Stimulated activated naive B cell treated with anti-CD40 and anti-IgM and Interleukin-4, amounts not matched to agents 10 μg/mL and 1 μg/mL and 100 μg/mL, for 72 hours (primary cell): ENCODE measurements around the gene CCDC9B.

Experiments used
- ATAC-seq, 2 donors: fragments of 150-1000 bp; cut with Tn5 transposase; replicated peaks; 2 replicates each; pipeline ENCODE4 v1.10.0; 2021; ENCODE audit warnings: moderate library complexity in 1 of 2
- DNase-seq: peaks from one replicate; pipeline ENCODE4 v3.0.0; 2021
- H3K27ac Mint-ChIP-seq: one replicate; pipeline ENCODE4 v1.8.0; 2022; ENCODE audit warnings: mild to moderate bottlenecking, mixed read lengths
- H3K27me3 Mint-ChIP-seq, 2 donors: one replicate each; pipeline ENCODE4 v1.8.0; 2022; ENCODE audit warnings: mixed read lengths in 2 of 2
- H3K36me3 Mint-ChIP-seq, 2 donors: one replicate each; pipeline ENCODE4 v1.8.0; 2022; ENCODE audit warnings: mixed read lengths in 2 of 2, mild to moderate bottlenecking in 1 of 2
- H3K4me1 Mint-ChIP-seq, 2 donors: one replicate each; pipeline ENCODE4 v1.8.0; 2022; ENCODE audit warnings: mixed read lengths in 2 of 2, mild to moderate bottlenecking in 1 of 2
- H3K4me3 Mint-ChIP-seq, 2 donors: one replicate each; pipeline ENCODE4 v1.8.0; 2022; ENCODE audit warnings: mild to moderate bottlenecking in 2 of 2, mixed read lengths in 2 of 2, moderate library complexity in 1 of 2
- H3K9me3 Mint-ChIP-seq, 2 donors: one replicate each; pipeline ENCODE4 v1.8.0; 2022; ENCODE audit warnings: mixed read lengths in 2 of 2, mild to moderate bottlenecking in 1 of 2

CCDC9B gene

DNA sequence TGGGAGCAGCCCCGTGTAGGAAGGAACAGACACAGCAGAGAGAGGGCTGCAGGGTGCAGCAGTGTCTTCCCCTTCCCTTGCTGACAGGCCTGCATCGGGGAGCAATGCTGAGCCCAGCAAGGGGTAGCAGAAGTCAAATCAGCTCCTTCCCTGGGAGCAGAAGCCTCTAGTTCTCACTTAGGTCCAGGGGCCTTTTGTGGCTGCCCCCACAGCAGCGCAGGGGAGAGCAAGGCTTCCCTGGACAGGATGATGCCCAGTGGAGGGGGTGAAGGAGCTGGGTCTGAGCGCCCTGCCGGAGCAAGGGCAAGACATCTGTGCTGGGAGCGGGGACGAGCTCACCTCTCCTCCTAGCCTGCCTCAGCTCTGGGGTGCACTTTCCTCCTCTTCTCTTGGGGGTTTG is 33.8 kb downstream of the CCDC9B start:
- H3K36me3 Mint-ChIP-seq, result peaks cover 21 to 23% of the 10 kb centered on the region in 2 donors
- no peak for DNase-seq
- peak overlapping the region; percentile 70 for H3K27ac Mint-ChIP-seq
- peak overlapping the region; percentile 93 to 96 for H3K4me3 Mint-ChIP-seq
- H3K4me1 Mint-ChIP-seq, result peaks cover 23 to 43% of the 10 kb centered on the region in 2 donors
- no peak for ATAC-seq
- no peaks in the 10 kb centered on the region for H3K9me3 Mint-ChIP-seq
- no peaks in the 10 kb centered on the region for H3K27me3 Mint-ChIP-seq

DNA sequence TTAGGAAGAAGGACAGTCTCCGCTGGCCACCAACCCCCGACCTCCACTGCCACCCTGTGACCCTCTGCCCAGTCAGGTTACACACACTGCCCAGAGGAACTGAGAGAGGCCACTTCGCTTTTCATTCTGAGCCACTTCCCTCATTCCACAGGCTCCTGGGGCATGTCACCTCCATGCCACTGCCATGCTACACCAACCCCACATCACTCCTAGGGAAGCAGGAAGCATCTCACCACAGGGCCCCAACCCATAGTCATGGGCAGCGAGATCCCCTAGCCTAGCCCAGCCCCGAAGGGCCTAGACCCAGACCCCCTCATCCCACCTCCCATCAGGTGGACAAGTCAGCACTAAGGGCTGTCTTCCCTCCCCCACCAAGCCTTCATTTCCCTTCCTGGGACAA is 34.4 kb downstream of the CCDC9B start:
- Mint-ChIP-seq H3K27ac (peak overlapping the region; percentile 70), H3K9me3 (no peaks in the 10 kb centered on the region), H3K4me1 (peaks cover 26 to 48% of the 10 kb centered on the region in 2 donors), H3K27me3 (no peaks in the 10 kb centered on the region), H3K36me3 (peaks cover 26 to 28% of the 10 kb centered on the region in 2 donors), H3K4me3 (peak overlapping the region; percentile 93 to 96)
- DNase-seq, result no peak
- ATAC-seq, result no peak

DNA sequence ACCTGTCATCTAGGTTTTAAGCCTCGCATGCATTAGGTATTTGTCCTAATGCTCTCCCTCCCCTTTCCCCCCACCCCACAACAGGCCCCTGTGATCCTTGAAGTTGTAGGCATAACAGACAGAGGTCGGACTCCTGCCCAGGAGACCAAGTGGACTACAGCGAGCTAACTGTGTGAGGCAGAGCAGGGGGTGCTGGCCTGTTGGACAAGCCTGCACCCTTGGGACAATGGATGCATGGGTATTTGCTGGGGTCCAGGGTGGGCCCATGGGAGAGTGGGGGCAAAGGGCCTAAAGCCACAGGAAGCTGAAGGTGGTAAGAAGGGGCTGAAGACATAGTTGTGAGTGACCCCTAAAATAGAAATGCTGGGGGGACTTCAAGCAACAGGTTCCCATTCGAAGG is 35.5 kb downstream of the CCDC9B start:
- Mint-ChIP-seq H3K4me1 (peaks cover 26 to 48% of the 10 kb centered on the region in 2 donors), H3K27me3 (no peaks in the 10 kb centered on the region), H3K9me3 (peaks cover 0 to 2% of the 10 kb centered on the region in 2 donors), H3K36me3 (peaks cover 31 to 38% of the 10 kb centered on the region in 2 donors), H3K4me3 (no peak overlapping the region), H3K27ac (peak overlapping the region; percentile 51)
- ATAC-seq (no peak), DNase-seq (no peak)

DNA sequence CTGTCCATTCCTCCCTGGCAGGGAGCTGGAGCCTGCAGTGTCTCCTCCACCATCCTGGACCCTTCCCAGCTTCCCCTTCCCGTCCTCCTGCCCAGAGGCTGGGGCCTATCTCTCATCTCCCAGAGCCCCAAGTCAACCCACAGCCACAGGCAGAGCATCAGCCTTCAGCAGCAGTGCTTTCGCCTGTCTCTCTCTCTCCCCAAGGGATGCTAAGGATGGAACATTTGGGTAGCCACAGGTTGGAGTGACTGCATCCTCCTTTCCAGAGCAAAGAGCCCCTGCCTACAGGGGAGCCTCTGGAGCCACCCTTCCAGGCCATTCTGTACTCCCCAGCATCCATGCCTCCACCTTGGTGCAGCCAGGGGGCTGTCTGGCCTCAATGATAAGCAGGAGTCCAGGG is 37.2 kb downstream of the CCDC9B start:
- H3K4me1 Mint-ChIP-seq, result peaks cover 15 to 32% of the 10 kb centered on the region in 2 donors
- H3K27me3 Mint-ChIP-seq, result no peaks in the 10 kb centered on the region
- H3K9me3 Mint-ChIP-seq, result peaks cover 0 to 4% of the 10 kb centered on the region in 2 donors
- ATAC-seq (no peak), DNase-seq (no peak)
- H3K4me3 Mint-ChIP-seq, result no peak overlapping the region
- H3K36me3 Mint-ChIP-seq, result peaks cover 44 to 55% of the 10 kb centered on the region in 2 donors
- H3K27ac Mint-ChIP-seq, result no peak overlapping the region

DNA sequence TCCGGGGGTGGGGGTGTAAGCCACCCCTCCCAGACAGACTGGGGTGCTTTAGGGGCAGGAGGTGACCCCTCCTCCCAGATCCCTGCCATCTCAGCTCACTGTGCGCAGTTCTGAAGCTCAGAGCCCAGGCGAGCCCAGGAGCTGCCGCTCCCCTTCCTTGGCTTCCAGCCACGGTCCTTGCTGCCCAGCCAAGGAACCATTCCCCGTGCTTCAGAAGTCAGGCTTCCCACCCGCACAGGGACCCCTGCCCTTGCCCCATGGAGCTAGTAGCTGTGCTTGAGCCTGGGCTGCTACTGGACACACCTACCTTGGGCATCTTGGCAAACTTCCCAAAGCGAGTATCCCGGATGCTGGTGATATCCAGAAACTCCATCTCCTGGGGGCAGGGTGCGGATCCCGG is 37.8 kb downstream of the CCDC9B start:
- Mint-ChIP-seq H3K4me3 (no peak overlapping the region), H3K9me3 (peaks cover 0 to 4% of the 10 kb centered on the region in 2 donors), H3K36me3 (peaks cover 50 to 61% of the 10 kb centered on the region in 2 donors), H3K27ac (no peak overlapping the region), H3K4me1 (peaks cover 15 to 26% of the 10 kb centered on the region in 2 donors), H3K27me3 (no peaks in the 10 kb centered on the region)
- ATAC-seq, result no peak
- no peak for DNase-seq

DNA sequence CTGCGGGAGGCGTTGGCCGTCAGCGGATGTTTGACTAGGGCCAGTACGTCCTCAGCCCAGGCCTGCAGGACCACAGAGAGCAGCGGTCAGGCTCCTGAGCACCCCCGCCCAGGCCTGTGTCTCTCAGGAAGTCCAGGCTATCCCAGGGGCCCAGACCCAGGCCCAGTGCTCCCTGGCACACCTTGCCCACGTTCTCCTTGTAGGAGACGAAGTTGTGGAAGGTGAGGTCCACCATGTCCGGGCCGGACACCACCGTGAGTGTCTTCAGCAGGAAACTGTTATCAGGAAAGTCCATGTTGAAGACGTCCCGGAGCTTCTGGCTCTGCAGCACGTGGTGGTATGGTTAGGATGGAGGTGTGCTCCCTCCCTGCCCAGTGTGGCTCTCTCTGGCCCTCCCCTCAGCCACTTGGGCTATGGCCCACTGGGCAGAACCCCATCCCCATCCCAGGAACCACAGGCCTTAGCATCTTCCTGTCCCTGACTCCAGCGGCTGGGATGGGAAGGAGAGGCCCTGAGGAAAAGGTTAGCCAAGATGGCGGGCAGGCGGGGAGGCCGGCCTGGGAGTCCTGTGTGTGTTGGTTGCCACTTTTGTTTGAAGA is 38.4 kb downstream of the CCDC9B start:
- peaks cover 51 to 67% of the 10 kb centered on the region in 2 donors for H3K36me3 Mint-ChIP-seq
- H3K4me3 Mint-ChIP-seq, result no peak overlapping the region
- H3K27ac Mint-ChIP-seq, result no peak overlapping the region

DNA sequence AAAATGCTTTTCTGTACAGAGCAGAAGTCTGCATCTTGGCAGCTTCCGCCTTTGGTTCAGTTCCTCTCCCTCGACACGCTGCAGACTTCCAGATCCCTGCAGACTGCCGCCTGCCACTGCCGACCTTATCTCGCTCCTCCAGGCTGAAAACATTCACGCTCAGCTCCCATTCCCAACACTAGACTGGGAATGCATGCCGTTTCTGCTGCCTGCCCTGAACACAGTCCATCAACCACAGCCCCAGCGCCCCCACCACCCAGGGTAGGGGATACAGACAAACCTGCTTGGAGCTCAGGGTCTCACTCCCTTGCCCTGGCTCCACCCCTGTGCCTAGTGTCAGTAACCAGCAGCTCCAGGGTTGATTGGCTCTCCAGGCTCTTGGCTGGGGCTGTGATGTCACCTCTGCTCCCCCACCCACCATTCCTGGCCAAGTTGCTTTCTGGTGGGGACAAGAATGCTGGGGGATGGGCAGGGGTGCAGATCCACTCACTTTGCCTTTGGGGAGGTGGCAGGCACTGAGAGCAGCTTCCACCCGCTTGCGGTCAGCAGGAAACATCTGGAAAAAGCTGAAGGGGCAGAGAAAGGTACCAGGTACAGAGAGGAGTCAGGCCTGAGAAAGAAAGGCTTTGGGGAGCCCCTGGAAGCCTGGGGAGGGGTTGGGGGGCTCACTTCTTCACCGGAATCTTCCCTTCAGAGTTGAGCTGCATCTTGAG is 39.1 kb downstream of the CCDC9B start:
- DNase-seq (no peak), ATAC-seq (no peak)
- H3K36me3 Mint-ChIP-seq, result peaks cover 53 to 73% of the 10 kb centered on the region in 2 donors
- H3K27ac Mint-ChIP-seq, result no peak overlapping the region
- peaks cover 11 to 15% of the 10 kb centered on the region in 2 donors for H3K4me1 Mint-ChIP-seq
- H3K4me3 Mint-ChIP-seq, result no peak overlapping the region
- H3K27me3 Mint-ChIP-seq, result no peaks in the 10 kb centered on the region
- peaks cover 0 to 4% of the 10 kb centered on the region in 2 donors for H3K9me3 Mint-ChIP-seq

More for the DNA sequence above, 38.4 kb downstream of the CCDC9B start:
- ATAC-seq (no peak), DNase-seq (no peak)
- Mint-ChIP-seq H3K4me1 (peaks cover 13 to 23% of the 10 kb centered on the region in 2 donors), H3K9me3 (peaks cover 0 to 4% of the 10 kb centered on the region in 2 donors), H3K27me3 (no peaks in the 10 kb centered on the region)

DNA sequence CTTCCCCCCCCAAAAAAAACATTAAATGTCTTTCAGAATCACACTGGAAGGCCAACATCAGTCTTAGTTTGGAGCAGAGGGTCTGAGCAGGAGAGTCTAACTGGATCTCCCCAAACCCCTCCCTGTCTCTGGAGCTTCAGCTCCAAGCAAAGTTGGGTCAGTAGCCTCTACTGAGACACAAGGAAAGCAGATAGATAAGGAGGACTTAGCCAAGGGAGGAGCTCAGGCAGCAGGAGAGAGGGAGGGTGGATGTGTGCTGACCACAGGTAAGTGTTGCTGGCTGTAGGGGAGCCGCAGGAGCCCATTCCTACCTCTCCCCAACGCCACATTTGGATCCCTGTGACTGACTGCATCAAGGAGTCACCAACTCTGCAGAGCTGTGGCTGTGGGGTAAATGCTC is 40.0 kb downstream of the CCDC9B start:
- H3K4me3 Mint-ChIP-seq, result no peak overlapping the region
- peaks cover 56 to 77% of the 10 kb centered on the region in 2 donors for H3K36me3 Mint-ChIP-seq
- peaks cover 0 to 4% of the 10 kb centered on the region in 2 donors for H3K9me3 Mint-ChIP-seq
- ATAC-seq (no peak), DNase-seq (no peak)
- no peaks in the 10 kb centered on the region for H3K27me3 Mint-ChIP-seq
- H3K27ac Mint-ChIP-seq, result no peak overlapping the region
- peaks cover 5 to 7% of the 10 kb centered on the region in 2 donors for H3K4me1 Mint-ChIP-seq

DNA sequence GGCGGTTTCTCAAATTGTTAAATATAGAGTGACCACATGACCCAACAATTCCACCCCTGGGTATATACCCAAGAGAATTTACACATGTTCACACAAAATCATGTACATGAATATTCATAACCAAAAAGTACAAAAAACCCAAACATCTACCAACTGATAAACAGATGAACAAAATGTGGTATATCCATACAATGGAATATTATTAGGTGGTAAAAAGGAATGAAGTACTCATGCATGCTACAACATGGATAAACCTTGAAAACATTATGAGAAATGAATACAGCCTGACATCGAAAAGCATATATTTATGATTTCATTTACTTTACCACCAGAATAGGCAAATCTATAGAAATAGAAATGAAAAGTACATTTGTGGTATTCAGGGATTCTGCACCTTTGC is 40.4 kb downstream of the CCDC9B start:
- H3K27ac Mint-ChIP-seq, result no peak overlapping the region
- H3K36me3 Mint-ChIP-seq, result peaks cover 56 to 80% of the 10 kb centered on the region in 2 donors
- no peak for ATAC-seq

DNA sequence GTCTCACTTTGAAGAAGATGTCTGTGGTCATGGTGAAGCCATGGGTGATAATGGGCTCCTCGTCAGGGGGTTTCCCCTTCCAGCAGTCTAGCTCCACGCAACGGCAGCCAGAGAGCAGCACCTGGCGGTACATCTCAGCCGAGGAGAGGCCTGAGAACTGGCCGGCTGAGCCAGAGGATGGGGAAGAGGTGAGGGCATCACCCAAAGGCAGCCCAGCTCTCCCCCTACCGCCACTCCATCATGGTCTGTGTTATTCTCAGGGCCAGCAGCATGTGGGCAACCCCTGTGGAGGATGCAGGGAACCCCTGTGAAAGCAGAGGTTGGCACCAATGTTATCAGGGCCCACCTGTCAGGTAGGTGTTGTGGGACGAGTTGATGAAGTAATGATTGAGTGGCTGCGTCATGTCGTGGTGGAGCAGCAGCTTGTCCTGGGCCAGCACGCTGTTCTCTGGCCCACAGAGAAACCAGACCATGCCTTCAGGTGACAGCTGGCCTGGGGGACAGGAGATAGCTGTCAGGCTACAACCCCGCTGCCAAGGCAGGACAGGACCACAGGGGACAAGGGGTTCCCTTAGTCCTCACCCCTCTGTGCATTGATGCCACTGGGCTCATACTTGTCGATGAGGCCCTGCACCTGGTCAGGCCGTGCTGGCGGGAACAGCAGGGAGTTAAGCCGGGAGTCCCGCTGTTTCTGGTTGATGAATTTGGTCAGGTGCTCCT is 42.4 kb downstream of the CCDC9B start:
- H3K27me3 Mint-ChIP-seq, result no peaks in the 10 kb centered on the region
- ATAC-seq (no peak), DNase-seq (no peak)
- H3K9me3 Mint-ChIP-seq, result peaks cover 0 to 4% of the 10 kb centered on the region in 2 donors
- H3K4me1 Mint-ChIP-seq, result peaks cover 7% of the 10 kb centered on the region in 2 donors
- H3K36me3 Mint-ChIP-seq, result peaks cover 53 to 78% of the 10 kb centered on the region in 2 donors
- no peak overlapping the region for H3K4me3 Mint-ChIP-seq
- H3K27ac Mint-ChIP-seq, result no peak overlapping the region

More for the DNA sequence above, 40.4 kb downstream of the CCDC9B start:
- peaks cover 0 to 4% of the 10 kb centered on the region in 2 donors for H3K9me3 Mint-ChIP-seq
- no peak overlapping the region for H3K4me3 Mint-ChIP-seq
- no peak for DNase-seq
- peaks cover 7 to 8% of the 10 kb centered on the region in 2 donors for H3K4me1 Mint-ChIP-seq
- H3K27me3 Mint-ChIP-seq, result no peaks in the 10 kb centered on the region

DNA sequence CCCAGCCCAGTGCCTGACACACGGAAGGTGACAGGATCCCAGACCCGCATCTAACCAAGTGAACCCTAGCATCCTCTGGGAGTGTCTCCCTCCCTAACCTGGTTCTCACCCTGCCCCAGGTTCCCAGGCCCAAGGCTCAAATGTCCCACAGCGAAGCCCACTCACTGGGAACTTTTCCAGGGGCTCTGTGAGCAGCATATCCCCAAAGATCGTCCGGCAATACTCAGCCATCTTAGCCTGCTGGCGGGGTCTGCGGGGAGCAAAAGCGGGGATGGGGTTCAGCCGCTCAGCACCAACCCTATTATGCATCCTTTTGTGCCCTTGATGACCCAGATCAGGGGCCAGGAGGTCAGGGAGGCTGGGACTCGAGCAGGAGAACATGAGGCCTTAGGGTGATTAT is 43.4 kb downstream of the CCDC9B start:
- Mint-ChIP-seq H3K4me1 (peaks cover 7% of the 10 kb centered on the region in 2 donors), H3K9me3 (peaks cover 0 to 4% of the 10 kb centered on the region in 2 donors), H3K36me3 (peaks cover 47 to 76% of the 10 kb centered on the region in 2 donors), H3K4me3 (no peak overlapping the region), H3K27ac (no peak overlapping the region), H3K27me3 (no peaks in the 10 kb centered on the region)
- no peak for DNase-seq
- no peak for ATAC-seq

DNA sequence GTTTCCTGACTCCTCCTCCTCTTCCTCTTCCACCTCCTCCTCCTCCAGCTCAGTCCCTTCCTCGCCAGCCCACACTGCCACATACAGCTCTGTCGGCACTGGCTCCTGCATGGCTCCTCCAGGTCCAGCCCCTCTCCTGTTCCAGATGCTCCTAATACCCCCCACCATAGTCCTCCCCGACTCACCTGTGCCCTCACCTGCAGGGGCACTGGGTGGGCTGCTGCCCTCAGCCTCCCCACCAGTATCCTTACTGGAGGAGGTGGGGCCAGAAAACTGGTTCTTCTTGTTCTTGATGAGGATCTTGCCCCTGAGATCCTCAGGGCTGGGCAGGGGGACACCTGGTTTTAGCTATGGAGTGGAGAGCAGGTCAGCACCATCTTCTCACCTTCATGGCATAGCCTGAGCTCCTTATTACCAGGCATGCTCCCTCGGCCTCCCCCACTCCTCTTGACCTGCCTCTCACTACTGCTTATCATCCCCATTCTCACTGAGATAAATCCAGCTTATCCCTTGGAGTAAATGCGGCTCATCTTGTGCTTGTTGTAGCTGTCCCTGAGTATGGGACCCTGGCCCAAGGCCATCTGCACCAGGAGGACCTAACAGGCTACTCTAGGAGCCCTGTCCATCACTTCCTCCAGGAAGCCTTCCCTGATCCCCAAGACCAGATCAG is 44.0 kb downstream of the CCDC9B start:
- peaks cover 3 to 7% of the 10 kb centered on the region in 2 donors for H3K4me1 Mint-ChIP-seq
- H3K27me3 Mint-ChIP-seq, result no peaks in the 10 kb centered on the region
- H3K36me3 Mint-ChIP-seq, result peaks cover 42 to 71% of the 10 kb centered on the region in 2 donors
- no peak overlapping the region for H3K4me3 Mint-ChIP-seq
- DNase-seq (no peak), ATAC-seq (no peak)
- H3K9me3 Mint-ChIP-seq, result peaks cover 0 to 4% of the 10 kb centered on the region in 2 donors
- H3K27ac Mint-ChIP-seq, result peak overlapping the region; percentile 68

DNA sequence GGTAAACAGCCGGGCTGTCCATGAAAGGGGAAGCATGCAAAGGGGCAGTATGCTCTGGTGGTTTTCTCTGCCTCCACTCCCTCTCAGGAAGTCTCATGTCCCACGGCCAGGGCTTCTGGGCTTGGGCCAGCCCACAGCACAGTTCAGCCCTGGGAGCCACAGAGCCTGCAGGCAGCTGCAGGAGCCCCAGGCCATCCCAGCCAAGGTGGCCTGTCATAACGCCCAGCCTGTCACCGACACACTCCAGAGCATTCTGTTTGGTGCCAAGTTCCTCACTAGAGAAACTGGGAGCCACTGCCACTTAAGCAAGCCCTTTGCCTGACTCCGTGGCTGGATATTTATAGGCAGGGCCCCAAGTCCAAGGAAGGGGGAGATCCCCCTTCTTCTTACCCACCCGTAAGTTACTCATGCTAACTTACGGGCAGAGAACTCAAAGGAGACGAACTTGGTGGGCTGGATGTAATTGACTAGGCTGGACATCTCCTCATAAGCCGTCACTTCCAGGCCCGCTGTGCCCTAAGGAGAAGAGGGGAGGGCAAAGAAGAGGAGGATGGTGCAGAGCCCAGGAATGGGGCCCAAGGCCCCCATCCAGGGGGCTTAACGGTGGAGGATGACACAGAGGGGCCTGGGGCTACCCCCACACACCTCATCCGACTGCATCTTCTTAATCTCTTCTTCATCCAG is 44.7 kb downstream of the CCDC9B start:
- DNase-seq, result no peak
- H3K4me1 Mint-ChIP-seq, result peaks cover 0 to 4% of the 10 kb centered on the region in 2 donors
- ATAC-seq, result no peak
- H3K27me3 Mint-ChIP-seq, result no peaks in the 10 kb centered on the region
- H3K27ac Mint-ChIP-seq, result peak overlapping the region; percentile 68
- H3K4me3 Mint-ChIP-seq, result no peak overlapping the region
- H3K9me3 Mint-ChIP-seq, result peaks cover 0 to 4% of the 10 kb centered on the region in 2 donors
- H3K36me3 Mint-ChIP-seq, result peaks cover 38 to 65% of the 10 kb centered on the region in 2 donors
